HG03139 (cell line): Measurements from ENCODE around the gene ZGRF1.
"Not testable (repeated sequence)": the region's sequence is repeated elsewhere in the genome, so short reads cannot be mapped to it uniquely, and the experiment has no call there.

Source experiments
- ATAC-seq: cut with Tn5 transposase; IDR thresholded peaks from one replicate; pipeline ENCODE4 v1.9.1; 2021; ENCODE audit not compliant: unreplicated experiment

The ZGRF1 gene

DNA sequence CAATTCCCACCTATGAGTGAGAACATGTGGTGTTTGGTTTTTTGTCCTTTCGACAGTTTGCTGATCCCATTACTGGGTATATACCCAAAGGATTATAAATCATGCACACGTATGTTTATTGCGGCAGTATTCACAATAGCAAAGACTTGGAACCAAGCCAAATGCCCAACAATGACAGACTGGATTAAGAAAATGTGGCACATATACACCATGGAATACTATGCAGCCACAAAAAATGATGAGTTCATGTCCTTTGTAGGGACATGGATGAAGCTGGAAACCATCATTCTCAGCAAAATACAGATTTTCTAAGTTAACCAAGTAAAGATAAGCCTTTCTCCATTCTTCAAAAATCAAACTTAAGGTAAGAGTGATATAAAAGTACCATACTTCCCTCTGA lies 82.4 kb downstream of the ZGRF1 start:
- not testable (repeated sequence) for ATAC-seq

DNA sequence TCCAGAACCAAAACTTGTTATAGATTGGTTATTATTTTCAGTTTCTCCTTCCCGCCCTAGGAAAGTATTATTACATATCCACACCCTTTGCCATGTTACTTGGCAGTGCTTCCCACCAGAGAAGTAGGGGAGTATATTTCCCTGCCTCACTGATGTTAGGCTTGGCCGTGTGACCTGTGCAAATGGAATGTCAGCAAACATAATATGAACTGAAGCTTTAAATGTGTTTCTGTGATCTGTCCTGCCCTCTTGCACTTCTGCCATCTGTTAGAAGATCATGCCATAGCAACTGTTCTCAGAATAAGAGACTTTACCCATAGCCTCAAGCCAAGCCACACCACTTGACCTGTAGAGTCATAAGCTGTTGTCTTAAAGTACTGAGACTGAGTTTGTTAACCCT lies 84.0 kb downstream of the ZGRF1 start:
- ATAC-seq = no peak

DNA sequence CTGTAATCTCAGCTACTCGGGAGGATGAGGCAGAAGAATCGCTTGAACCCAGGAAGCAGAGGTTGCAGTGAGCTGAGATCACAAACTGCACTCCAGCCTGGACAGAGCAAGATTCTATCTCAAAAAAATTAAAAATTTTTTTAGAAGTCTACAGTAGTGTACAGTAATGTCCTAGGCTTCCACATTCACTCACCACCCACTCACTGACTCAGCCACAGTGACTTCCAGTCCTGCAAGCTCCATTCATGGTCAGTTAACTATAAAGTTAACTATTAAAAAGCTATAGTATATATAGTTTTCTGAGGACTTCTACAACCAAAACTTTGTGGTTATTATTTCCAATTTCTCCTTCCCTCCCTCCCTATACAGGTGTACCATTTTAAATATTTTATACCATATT lies 86.0 kb downstream of the ZGRF1 start:
- ATAC-seq = no peak

DNA sequence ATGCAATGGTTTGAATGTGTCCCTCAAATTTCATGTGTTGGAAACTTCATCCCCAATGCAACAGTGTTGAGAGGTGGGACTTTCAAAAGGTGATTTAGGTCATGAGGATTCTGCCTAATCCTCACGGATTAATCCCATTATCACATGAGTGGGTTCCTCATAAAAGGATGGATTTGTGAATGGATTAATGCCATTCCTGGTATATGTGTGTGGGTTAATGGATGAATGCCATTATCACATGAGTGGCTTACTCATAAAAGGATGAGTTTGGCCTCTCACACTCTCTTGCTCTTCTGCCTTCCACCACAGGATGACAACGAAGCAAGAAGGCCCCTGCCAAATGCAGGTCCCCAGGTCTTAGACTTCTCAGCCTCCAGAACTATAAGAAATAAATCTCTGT lies 90.2 kb downstream of the ZGRF1 start:
- ATAC-seq = no peak

DNA sequence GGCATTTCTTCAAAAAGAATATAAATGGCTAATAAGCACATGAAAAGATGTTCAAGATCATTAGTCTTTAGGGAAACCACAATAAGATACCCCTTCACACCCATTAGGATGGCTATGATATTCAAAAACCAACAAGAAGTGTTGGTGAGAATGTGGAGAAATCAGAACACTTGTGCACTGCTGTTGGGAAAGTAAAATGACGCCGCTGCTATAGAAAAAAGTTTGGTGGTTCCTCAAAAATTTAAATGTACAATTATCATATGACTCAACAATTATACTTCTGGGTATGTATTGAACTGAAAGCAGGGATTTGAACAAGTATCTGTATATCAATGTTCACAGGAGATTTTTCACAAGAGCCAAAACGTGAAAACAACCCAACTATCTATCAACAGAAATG lies 91.4 kb downstream of the ZGRF1 start:
- no peak for ATAC-seq

DNA sequence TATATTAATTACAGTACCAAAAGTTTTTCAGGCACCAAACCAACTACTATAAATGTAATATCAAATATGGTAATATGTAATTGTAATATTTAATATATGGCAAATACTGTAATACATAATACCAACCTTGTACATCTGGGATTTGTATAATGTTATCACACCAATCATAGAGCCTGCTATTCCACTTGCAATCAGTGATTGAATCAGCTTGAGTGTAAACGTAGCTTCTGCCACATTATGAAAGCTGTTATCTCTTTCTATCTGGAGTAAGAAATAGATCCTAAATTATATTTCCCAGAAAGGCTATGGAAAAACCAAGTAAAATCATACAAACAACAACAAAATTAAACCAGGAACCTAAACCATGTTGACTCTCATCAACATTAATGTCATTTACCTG lies 96.0 kb downstream of the ZGRF1 start:
- ATAC-seq = no peak

DNA sequence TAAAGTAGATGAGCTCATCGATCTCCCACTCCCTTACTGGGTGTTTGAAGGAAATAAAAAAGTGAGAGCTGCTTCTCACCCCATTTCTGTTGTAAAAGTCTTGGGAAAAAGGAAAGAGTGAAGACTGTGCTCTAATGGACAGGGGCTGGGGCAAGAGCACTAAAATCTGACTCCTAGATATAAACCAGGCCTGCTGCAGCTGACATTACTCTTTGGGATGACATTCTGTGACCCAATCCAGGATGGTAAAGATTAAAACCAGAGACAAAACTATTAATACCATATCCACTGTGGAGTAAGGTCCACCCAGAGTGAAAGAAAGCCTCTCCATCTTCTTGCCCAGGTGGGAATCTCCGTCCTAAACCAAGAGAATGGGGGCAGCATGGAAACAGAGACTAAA lies 100.6 kb downstream of the ZGRF1 start:
- ATAC-seq = no peak

DNA sequence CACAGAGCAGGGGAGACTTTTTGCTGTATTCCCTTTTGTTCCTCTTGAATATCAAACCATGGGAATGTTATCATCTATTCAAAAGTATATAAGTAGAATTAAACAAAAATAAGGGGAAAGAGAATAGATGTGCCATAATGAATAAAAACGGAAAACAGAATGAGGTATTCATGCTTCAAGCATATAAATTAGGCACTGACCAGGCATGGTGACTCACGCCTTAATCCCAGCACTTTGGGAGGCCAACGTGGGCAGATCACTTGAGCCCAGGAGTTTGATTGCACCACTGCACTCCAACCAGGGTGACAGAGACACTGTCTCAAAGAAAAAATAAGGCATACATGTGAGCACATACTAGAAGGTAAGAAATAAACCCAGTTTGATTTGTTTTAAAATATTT lies 104.4 kb downstream of the ZGRF1 start:
- ATAC-seq = no peak

DNA sequence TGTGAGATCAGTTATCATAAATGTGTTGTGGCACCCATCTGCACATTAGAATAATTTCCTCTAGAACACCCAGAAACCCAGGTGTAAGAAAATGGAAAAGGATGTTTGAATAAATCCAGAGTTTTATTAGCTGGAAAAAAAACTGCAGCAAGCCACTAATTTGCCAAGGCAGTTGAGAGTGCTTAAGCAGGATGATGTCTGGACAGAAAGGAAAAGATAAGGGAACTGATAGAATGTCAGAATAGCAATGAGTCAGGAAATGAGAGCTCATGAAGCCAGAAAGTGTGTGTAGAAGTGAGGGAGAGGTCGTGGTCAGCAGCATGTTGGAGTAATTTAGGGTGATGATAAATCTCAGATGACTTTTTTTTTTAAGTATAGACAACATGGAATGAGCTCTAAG lies 105.6 kb downstream of the ZGRF1 start:
- ATAC-seq = no peak

DNA sequence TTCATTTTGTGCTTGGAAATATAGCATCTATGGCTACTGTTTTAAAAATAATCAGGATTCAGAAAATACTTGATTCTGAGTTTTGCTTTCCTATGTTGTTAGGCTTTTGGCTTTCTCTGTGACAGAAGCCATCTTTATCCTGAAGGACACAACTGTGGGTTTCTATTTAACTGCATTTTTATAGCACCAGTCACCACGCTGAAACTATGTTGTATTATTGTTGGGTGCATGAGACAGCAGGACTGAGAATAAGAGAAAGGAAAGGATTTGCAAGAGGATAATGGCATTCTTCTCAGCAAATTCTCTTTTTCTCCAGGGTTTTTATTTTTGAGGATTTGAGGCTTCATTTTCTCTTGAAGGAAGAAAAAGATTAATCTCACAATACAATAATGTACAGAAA lies 110.6 kb downstream of the ZGRF1 start:
- no peak for ATAC-seq

DNA sequence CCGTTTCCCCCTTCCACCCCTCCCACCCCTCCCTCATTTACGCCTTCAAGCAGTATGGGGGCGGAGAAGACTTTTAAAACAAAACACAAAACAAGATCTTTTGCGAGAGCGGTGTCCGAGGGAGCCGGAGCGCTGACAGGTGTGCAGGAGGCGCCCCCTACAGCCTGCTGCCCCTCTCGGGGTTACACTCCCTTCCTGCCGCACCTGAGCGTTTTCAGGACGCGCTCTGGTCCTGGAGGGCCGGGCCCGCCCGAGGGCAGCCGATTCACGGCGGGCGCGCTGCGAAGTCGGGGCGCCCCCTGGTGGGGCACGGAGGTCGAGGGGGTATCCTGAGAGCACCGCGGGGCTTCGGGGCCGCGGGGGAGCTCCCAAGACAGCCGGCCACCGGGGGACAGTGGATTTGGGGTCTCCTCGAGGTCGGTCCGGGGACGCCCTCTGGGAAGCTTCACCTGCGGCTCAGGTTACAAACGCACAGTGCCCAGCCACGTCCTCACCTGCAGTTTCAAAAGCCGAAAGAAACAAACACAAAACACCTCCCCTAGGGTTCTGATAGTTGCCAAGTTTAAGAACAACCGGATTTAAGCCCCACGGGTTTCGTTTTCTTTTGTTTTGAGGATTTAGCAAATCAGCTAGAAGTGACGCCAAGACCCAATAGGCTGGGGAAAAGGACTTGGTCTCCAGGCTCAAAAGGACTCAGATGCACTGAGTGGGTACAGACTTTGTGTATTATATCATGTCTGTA lies 112.8 kb downstream of the ZGRF1 start:
- ATAC-seq = peak; percentile 75

DNA sequence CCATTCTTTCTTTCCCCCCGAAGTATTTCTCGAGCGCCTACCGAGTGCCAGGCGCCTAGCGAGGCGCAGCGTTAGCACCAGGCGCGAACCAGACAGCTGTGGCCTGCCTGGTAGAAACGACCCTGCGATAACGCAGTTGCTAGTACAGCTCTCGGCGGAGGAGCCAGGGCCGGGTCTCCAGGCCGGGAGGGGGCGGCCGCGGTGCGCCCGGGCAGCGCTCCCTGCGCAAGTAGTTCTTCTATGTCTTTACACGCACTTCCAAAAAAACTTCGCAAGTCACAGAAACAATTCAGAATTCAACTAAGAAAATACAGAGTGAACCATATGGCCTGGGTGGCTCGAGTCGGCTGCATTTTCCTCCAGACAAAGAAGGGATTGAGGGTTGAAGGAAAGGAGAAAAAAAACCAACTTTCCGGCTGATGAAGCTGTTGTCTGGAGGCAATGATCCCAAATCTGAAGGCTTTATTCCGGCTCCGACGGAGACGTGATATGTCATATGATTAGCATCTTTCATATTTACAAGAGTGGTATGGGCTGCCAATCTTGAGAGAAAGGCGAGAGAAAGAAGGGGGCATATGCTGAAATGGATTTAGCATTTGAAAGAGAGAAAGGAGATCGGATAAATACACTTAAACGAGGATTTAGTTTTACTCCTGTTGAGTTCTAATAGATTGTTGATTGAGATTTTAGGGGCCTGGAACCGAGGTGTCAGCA lies 113.5 kb downstream of the ZGRF1 start:
- peak; percentile 43 for ATAC-seq

DNA sequence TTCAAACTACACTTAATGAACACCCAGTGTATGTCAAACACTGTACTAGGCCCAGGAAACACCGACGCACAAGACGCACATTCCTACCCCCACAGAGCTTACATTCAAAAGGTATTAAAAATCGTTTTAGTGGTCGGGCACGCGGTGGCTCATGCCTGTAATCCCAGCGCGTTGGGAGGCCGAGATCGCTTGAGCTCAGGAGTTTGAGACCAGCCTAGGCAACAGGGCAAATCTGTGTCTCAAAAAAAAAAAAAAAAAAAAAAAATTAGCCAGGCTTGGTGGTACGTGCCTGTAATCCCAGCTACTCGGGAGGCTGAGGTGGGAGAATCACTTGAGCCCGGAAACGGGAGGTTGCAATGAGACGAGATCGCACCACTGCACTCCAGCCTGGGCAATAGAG lies 114.3 kb downstream of the ZGRF1 start:
- ATAC-seq = not testable (repeated sequence)

DNA sequence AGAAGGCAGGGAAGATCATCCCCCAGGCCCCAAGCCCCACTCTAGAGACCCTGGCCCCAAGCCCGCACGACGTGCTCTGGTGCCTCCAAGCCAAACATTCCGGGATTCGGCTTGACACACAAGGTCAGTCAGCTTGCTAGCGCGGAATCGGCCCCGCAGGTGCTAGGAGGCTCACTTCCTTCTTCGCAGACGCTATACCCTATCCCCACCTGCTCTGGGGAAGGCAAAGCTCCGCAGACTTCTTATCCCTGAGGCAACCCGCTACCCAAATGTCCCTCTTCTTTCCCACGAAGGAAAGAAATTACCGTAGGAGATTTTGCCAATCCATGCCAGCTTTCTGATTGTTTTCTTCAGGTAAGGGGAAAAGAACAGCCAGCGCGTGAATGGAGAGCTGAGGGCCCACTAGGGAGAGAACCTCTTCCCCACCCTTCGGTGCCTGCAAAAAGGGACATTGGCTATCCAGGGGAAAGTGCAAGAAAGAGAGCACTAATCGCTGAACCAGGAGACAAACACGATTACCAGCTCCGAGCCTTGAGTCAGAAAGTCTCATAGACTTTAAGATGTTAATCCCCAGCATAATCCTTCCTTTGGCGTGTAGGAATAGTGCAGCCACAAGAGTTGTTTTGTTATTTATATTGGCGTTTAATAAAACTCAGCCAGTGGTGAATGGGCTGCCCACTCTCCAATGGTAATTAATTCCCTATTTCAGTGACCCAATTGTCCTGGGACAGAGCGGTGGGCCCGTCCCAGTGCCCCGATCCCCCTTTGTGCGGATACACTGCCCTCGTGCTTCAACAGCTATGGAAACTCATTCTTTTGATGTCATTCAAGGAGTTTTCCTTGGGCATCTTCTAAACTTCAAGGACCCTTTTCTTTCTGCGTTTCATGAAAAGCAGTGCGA lies 115.3 kb downstream of the ZGRF1 start:
- no peak for ATAC-seq

DNA sequence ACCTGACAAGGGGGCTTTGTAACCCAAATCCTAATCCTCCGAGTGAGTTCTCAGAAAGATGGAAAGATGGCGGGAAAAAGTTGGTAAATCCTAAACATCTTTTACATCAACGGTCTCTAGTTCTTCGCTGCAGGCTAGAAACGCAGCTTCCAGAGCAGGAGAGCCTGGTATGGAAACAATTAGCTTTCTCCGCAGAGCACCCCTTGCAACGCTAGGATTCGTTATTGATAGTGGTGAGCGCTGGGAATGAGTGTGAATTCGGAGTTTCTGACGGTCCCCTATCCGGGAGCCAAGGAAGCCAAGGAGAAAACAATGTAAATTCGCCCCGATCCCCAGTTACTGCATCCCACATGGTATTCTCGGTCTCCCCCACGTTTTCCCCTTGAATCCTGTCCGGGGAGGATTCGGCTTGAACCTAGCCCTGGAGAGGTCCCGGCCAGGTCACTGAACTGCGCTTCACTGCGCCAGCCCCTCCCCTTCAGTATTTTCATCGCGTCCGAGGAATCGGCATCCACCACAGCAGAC lies 116.0 kb downstream of the ZGRF1 start:
- no peak for ATAC-seq

DNA sequence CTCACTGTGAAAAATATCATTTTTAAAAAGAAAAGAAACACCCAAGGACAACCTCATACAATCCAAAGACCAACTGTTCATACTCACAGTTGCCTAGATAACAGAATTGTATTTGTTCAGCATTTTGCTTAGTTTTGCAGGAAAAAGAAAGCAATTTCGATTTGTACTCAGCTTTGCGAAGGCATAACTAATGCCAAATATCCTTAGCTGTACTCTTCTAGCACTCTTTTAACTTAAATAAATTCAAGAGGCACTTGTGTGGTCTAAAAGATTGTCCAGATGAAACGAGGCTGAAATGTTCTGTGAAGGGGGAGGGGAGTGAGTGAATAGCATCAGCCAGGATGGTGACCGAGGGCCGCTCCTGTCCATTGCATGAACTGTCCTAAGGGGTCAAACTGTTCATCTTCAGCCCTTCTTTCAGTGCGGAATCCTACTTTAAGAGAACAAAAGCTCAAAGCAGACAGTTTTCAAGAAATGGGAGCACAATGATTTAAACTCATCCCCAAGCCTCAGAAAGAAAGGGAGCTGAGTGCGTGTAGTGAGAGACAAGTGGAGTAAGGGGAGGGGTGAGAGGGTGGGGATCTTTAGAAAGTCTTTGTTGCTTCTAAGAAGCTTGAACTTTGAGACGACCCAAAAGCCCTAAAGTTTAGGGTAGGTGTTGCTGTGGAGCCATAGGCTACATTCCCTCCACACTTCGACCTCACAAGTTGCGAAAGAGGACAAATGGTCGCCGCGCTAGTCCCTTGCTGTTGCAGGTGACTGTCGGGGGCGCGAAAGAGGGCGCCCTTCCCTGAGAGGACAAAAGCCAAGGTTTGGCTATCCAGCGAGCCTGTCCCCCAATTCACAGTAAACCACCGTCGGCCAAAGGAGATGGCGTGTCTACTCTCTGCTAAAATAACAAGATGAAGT lies 116.8 kb downstream of the ZGRF1 start:
- no peak for ATAC-seq

DNA sequence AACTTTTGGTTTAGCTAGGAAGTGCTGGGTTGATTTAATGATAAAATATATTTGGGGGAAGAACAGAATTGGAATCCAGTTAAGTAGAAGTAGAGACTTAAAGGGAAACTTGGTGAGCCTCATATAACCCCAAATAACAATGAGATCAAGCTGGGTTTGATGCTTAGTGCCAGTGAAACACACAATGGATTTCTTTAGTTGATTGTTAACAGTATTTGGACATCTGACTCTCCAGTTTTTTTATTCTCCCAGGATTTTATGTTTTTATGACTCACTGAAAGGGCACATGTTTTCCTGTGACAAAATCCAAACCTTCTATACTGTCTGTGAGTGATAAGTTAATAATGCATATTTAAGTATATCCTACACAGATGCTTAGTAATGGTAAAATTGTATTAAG lies 118.0 kb downstream of the ZGRF1 start:
- ATAC-seq = no peak

DNA sequence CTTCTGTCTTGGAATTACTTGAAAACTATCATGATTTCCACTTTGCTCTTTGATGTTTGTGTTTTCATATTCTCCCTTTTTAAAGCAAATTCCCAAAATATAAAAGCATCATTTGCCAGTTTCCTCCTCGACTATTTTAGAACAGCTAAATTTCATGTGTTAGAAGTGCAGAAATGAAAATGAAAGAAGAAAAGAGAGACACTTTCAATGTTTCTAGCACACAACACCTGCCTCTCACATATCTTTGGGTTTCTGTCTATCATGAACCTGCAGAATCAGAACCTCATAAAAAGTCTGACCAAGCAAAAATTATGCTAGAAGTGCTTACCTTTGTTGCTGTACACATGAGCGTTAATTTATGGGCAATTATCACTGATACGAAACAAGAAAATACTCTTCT lies 118.8 kb downstream of the ZGRF1 start:
- ATAC-seq = no peak

DNA sequence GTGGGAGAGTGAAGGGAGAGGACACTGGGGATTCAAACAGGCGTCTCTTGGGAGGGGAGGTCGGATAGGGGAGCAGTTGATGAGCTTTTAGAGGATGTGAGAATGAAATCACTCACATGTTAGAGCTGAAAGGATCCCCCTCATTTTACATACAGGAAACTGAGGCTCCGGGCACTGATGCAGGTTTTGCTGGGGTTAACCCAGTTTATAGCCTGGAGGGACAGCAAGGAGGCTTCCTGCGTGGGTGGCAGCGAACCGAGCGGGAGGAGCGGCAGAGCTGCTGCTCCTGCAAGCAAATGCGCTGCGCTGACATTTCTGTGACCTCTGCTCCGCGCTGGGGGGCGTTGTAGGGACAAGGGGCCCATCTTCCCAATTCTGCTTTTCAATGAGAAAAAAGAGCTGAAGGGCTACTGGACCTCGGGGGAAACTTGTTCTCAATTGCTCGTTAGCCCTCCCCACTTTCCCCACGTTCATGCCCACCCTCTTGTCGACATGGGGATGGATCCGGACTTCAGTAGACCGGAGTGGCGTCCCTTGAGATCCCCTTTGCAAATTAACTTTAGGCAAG lies 119.6 kb downstream of the ZGRF1 start:
- ATAC-seq = peak; percentile 15

DNA sequence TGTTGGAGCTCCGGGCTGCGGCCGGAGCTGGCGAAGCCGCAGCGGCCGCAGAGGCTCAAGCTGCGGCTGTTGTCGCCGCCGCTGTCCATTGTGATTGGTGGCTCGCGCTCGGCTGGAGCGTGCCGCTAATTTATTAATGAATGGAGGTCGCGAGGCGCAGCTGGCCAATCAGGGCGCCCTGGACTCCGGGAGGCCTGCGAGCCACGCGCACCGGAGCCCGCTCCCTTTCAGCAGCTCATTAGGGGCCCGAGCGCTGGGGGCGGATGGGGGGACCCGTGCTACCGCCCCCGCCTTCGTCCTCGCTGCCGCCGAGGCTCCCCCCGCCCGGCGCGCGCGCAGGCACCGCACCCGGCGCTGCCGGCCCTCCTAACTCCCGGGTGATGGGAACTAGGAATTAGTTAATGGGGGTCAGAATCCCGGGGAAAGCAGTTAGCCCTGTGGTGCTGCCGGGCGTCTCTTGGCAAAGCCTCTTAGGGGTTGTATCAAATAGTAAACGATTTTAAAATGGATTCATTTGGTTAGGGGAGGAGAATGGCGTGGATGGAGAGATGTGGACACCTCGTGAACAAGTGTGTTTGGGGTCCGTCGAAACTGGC lies 120.1 kb downstream of the ZGRF1 start:
- peak; percentile 32 for ATAC-seq
